Measurements from ENCODE around the gene TICAM1.

The TICAM1 gene

GRCh38 chr19:4868286-4868834 is 36.8 kb upstream of the TICAM1 start:
- no peak for TF ChIP-seq CTCF (IDR thresholded peaks at IDR 0.05)

- TF ChIP-seq CTCF (IDR thresholded peaks at IDR 0.05): no peak
Observed at GRCh38 chr19:4867534-4868285, 36.2 kb upstream of the TICAM1 start, which contains the start of gene PLIN3. Gene PLIN3 (minus strand): TSS chr19:4867667. CDS start chr19:4861394, 6,273 bp downstream.

GRCh38 chr19:4866595-4867424 is 35.3 kb upstream of the TICAM1 start:
- no peak for TF ChIP-seq CTCF (IDR thresholded peaks at IDR 0.05)

- no peak for TF ChIP-seq CTCF (IDR thresholded peaks at IDR 0.05)
Observed at GRCh38 chr19:4861147-4861546, 29.6 kb upstream of the TICAM1 start.

GRCh38 chr19:4859697-4860096 is 28.2 kb upstream of the TICAM1 start:
- no peak for TF ChIP-seq CTCF (IDR thresholded peaks at IDR 0.05)

GRCh38 chr19:4852484-4852883 is 21.0 kb upstream of the TICAM1 start:
- no peak for TF ChIP-seq CTCF (IDR thresholded peaks at IDR 0.05)

GRCh38 chr19:4851551-4852290 is 20.2 kb upstream of the TICAM1 start:
- TF ChIP-seq CTCF (IDR thresholded peaks at IDR 0.05): peak; percentile 84

All from LNCAP (cell line).